ENCODE results near the gene FEN1.

DNA sequence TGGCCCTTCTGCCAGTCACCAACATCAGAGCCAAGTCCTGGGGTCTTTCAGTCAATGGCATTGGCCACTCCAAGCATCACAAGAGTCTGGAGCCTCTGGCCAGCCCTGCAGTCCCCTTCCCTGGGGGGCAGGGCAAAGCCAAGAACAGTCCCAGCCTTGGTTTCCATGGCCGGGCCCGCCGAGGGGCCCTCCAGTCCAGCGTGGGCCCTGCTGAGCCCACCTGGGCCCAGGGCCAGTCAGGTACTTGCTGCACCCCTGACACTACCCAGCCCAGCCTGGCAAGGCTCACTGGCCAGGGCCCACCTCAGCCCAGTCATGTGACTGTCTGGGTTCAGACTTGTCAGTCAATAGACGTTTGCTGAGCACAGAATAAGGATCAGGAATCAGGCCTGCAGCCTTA is 11.1 kb upstream of the FEN1 start:
- TF ChIP-seq POLR2A (IDR thresholded peaks at IDR 0.05; ENCODE audit: low read length) = no peak
- TF ChIP-seq, protein P1, sequence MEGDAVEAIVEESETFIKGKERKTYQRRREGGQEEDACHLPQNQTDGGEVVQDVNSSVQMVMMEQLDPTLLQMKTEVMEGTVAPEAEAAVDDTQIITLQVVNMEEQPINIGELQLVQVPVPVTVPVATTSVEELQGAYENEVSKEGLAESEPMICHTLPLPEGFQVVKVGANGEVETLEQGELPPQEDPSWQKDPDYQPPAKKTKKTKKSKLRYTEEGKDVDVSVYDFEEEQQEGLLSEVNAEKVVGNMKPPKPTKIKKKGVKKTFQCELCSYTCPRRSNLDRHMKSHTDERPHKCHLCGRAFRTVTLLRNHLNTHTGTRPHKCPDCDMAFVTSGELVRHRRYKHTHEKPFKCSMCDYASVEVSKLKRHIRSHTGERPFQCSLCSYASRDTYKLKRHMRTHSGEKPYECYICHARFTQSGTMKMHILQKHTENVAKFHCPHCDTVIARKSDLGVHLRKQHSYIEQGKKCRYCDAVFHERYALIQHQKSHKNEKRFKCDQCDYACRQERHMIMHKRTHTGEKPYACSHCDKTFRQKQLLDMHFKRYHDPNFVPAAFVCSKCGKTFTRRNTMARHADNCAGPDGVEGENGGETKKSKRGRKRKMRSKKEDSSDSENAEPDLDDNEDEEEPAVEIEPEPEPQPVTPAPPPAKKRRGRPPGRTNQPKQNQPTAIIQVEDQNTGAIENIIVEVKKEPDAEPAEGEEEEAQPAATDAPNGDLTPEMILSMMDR (IDR thresholded peaks at IDR 0.05) = no peak
- TF ChIP-seq RNF2 (IDR thresholded peaks at IDR 0.05; ENCODE audit: borderline replicate concordance, low read depth) = no peak
- no peak for TF ChIP-seq HOXA7 (CRISPR knock-in tag; IDR thresholded peaks at IDR 0.05)
- TF ChIP-seq EP300 (IDR thresholded peaks at IDR 0.05) = no peak
- TF ChIP-seq, protein P2, sequence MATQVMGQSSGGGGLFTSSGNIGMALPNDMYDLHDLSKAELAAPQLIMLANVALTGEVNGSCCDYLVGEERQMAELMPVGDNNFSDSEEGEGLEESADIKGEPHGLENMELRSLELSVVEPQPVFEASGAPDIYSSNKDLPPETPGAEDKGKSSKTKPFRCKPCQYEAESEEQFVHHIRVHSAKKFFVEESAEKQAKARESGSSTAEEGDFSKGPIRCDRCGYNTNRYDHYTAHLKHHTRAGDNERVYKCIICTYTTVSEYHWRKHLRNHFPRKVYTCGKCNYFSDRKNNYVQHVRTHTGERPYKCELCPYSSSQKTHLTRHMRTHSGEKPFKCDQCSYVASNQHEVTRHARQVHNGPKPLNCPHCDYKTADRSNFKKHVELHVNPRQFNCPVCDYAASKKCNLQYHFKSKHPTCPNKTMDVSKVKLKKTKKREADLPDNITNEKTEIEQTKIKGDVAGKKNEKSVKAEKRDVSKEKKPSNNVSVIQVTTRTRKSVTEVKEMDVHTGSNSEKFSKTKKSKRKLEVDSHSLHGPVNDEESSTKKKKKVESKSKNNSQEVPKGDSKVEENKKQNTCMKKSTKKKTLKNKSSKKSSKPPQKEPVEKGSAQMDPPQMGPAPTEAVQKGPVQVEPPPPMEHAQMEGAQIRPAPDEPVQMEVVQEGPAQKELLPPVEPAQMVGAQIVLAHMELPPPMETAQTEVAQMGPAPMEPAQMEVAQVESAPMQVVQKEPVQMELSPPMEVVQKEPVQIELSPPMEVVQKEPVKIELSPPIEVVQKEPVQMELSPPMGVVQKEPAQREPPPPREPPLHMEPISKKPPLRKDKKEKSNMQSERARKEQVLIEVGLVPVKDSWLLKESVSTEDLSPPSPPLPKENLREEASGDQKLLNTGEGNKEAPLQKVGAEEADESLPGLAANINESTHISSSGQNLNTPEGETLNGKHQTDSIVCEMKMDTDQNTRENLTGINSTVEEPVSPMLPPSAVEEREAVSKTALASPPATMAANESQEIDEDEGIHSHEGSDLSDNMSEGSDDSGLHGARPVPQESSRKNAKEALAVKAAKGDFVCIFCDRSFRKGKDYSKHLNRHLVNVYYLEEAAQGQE (IDR thresholded peaks at IDR 0.05) = no peak
- TF ChIP-seq CHD4 (IDR thresholded peaks at IDR 0.05; ENCODE audit: borderline replicate concordance) = no peak
- TF ChIP-seq, protein P3, sequence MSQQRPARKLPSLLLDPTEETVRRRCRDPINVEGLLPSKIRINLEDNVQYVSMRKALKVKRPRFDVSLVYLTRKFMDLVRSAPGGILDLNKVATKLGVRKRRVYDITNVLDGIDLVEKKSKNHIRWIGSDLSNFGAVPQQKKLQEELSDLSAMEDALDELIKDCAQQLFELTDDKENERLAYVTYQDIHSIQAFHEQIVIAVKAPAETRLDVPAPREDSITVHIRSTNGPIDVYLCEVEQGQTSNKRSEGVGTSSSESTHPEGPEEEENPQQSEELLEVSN (IDR thresholded peaks at IDR 0.05; ENCODE audit: borderline replicate concordance, low read depth) = no peak

Measured in A549 (cell line).